Lower leg skin (tissue), 4 donors: Measurements from ENCODE around the gene CELF2. TPM values are rescaled to one million over a fixed set of nuclear protein-coding genes. Genes with fewer than 3 reads are reported as not detected.

ENCODE experiments used
- DNase-seq, 2 donors: peaks; one replicate each; pipeline ENCODE4 v3.0.0-alpha.2; 2019; ENCODE audit warnings: low spot score in 2 of 2
- H3K4me3 ChIP-seq: fragments of 200-600 bp; sonication (generic); 2 replicates; pipeline ENCODE4 v1.5.1; 2017; ENCODE audit warnings: mild to moderate bottlenecking, low read depth; ENCODE audit not compliant: poor library complexity, severe bottlenecking
- CTCF ChIP-seq, 3 donors: fragments of 450-650 bp; IDR thresholded peaks; one replicate each; pipeline ENCODE4 v1.5.1; 2016; ENCODE audit warnings: antibody characterized with exemption in 3 of 3, mild to moderate bottlenecking in 3 of 3, moderate library complexity in 2 of 3
- POLR2A ChIP-seq, 2 donors: fragments of 450-650 bp; IDR thresholded peaks; one replicate each; pipeline ENCODE4 v1.6.1; 2016 to 2017; ENCODE audit warnings: antibody characterized with exemption in 2 of 2, mild to moderate bottlenecking in 1 of 2, moderate library complexity in 1 of 2
- WGBS, 2 donors: methylation state at CpG; one replicate each; pipeline ENCODE4 v1.1.5; 2018; 5-methylcytosine and 5-hydroxymethylcytosine counted together
- intact Hi-C: fragments of 100-400 bp; cut with DNase I; formaldehyde crosslinking; loops from one replicate; pipeline ENCODE4 v1.15.0; 2023; ENCODE audit warnings: low total_unique reads
- total RNA-seq, 4 donors: library from RNA; depleted of rRNA; stranded (reverse); fragments of >200 nt; gene quantifications; one replicate each; pipeline ENCODE4 v1.1.0, GENCODE V29; 2016

Gene CELF2
- total RNA-seq, 4 donors from 2014 or later: 16.9 to 39.9 (median 20.7) TPM

DNA sequence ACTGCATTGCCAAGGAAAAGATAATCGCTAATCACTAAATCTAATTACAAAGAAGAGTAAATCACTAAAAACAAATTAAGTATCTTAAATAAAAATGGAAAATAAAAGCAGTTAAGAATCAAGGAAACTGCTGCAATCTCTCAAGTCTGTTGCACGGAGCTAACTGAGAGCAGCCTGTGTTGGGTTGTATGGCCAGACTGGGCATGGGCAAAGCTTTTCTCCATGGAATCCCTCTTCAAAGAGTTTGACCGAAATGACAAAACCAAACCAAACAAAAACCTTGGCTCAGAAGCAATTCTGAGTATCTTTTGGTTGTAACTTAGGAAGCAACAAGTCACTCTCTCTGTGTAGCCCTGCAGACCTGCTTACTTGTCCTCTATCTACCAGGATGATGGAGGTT lies 78.8 kb downstream of the CELF2 start:
- no peak for DNase-seq
- H3K4me3 ChIP-seq: no peak overlapping the region
- 74 to 88% methylated on average over 3 of the region's 3 CpGs for WGBS, 2 donors
- no peak for TF ChIP-seq POLR2A (IDR thresholded peaks at IDR 0.05)
- TF ChIP-seq CTCF (IDR thresholded peaks at IDR 0.05): no peak
- intact Hi-C loops: no loop called here

DNA sequence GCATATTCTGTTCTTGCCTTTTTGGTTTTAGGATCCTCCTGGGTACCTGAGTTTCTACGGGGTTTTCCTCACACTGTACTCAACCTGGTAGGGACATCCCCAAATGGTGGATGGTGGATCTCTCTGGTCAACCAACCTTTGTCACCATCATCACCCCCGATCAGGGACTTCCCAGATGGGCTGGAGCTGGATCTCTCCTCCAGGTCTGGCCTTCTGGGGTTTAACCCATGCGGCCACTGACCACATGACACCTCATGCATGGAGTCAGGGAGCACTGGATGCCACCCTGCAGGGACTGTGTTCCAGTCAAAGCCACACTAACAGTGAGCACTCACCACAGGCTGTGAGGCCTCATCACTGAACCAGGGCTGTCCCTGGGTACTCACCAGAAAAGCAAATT lies 80.0 kb downstream of the CELF2 start:
- TF ChIP-seq CTCF (IDR thresholded peaks at IDR 0.05) (no peak), POLR2A (IDR thresholded peaks at IDR 0.05) (no peak)
- no peak for DNase-seq
- intact Hi-C loops: no loop called here
- no peak overlapping the region for H3K4me3 ChIP-seq
- WGBS, 2 donors: 86 to 95% methylated on average over 3 of the region's 3 CpGs

DNA sequence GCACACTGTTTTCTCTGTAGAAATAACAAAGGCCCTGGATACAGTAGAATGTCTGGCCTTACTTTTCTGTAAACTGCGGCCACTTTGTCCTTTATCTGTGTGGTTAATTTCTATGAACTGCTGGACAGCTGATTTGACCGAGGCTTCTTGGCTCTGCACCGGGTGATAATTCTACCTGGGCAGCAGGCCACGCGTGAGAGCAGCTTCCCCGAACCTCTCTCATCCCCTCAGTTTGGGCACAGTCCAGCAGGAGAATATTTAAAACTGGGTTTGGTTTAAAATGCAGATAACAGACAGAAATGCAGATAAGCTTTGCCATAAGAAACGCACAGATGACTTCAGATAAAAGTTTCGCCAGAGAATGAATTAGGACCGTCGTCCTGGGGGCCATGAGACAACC lies 81.0 kb downstream of the CELF2 start:
- TF ChIP-seq CTCF (IDR thresholded peaks at IDR 0.05) (no peak), POLR2A (IDR thresholded peaks at IDR 0.05) (no peak)
- 67 to 75% methylated on average over 10 of the region's 10 CpGs for WGBS, 2 donors
- no peak for DNase-seq
- intact Hi-C loops: no loop called here
- no peak overlapping the region for H3K4me3 ChIP-seq

DNA sequence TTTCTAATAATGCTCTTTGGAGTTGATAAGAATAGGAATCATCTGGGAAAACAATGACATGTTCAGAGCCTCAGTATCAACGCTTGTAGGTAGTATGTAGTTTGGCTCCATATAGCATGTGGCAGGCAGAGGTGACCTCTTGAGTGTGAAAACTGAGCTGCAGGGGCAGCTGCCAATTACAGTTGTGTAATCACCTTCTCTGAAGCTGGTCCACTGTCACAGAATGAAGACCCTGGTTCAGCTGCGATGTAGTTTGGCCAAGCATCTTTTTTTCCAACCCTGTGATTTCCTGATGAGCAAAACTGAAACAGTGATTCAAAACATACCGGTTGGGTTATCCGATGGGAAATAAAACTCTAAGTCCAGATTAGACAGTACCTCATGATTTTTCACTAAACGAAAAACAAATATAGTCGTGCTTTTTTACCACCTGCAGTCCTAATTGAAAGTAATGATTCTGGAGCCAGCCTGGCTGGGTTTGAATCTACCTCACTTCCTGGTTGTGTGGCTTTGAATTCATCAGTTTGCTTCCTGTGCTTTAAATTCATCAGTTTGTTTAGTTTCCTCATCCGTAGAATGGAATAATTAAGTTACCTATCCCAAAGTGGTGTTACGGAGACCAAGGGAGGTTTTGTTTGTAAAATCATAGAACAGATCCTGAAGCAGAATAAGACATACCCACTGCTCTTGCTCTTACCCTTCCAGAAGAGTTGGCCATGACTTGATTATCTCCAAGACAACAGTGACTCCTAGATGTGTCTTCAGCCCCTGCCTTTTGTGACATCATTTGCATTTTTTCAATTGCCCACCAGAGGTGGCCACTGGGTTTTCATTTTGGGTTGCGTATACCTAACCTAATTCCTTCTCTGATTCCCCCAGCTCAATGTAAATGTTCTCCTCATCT lies 87.4 kb downstream of the CELF2 start:
- intact Hi-C loops: no loop called here
- TF ChIP-seq POLR2A (IDR thresholded peaks at IDR 0.05) (no peak), CTCF (IDR thresholded peaks at IDR 0.05) (no peak)
- no peak for DNase-seq
- WGBS, 2 donors: 85 to 95% methylated on average over 9 of the region's 9 CpGs
- H3K4me3 ChIP-seq: no peak overlapping the region

DNA sequence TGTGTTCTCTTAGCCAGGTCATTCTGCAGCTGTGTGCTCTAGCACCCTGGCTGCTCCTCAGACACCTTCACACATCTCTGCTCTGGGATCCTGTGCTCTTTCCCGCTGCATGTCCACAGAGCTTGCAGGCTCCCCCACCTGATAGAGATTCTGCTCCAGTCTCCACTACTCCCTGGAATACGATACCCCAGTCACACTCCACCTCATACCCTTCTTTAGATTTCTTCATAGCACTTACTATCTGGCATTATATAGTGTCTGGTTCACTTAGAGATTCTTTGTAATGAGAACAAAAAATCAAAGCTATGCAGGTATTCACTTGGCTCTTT lies 88.0 kb downstream of the CELF2 start:
- WGBS, 2 donors: 93 to 100% methylated on average over 2 of the region's 2 CpGs
- intact Hi-C loops: no loop called here
- H3K4me3 ChIP-seq: no peak overlapping the region
- TF ChIP-seq POLR2A (IDR thresholded peaks at IDR 0.05): no peak
- no peak for TF ChIP-seq CTCF (IDR thresholded peaks at IDR 0.05)
- no peak for DNase-seq
